ENCODE measurements around the gene DIS3L2.

- TF ChIP-seq EZH2 (IDR thresholded peaks at IDR 0.05) = no peak
- TF ChIP-seq POLR2AphosphoS5 (IDR thresholded peaks at IDR 0.05; ENCODE audit: borderline replicate concordance, low read depth, low read length) = no peak
These were observed 302.6 kb downstream of the DIS3L2 start for GRCh38 chr2:232264081-232264480.
